ENCODE measurements around the gene ZBTB17.

GRCh38 chr1:16022393-16022792 is 46.5 kb upstream of the ZBTB17 start:
- no peak for TF ChIP-seq CTCF (IDR thresholded peaks at IDR 0.05)
- no peak for TF ChIP-seq POLR2AphosphoS5 (IDR thresholded peaks at IDR 0.05)

Measured in transverse colon (tissue), 4 donors.